NCI-H2196 treated with DMSO at 0.1 percent for 48 hours (cell line): ENCODE measurements around the gene EPC2.
"Not testable (repeated sequence)": the region's sequence is repeated elsewhere in the genome, so short reads cannot be mapped to it uniquely, and the experiment has no call there.

Experiments
- DNase-seq: peaks from one replicate; lab custom pipeline; 2025; ENCODE audit not compliant: unreplicated experiment; lab: John Stamatoyannopoulos, UW

Gene EPC2

GRCh38 chr2:148674063-148675020 is 29.8 kb downstream of the EPC2 start:
- DNase-seq = no peak

GRCh38 chr2:148675708-148676107 is 31.2 kb downstream of the EPC2 start:
- DNase-seq = no peak

- not testable (repeated sequence) for DNase-seq
Observed at GRCh38 chr2:148678302-148679179, 34.0 kb downstream of the EPC2 start.

- DNase-seq = no peak
Observed at GRCh38 chr2:148680462-148680861, 35.9 kb downstream of the EPC2 start.

- DNase-seq = no peak
Observed at GRCh38 chr2:148681443-148681842, 36.9 kb downstream of the EPC2 start.

GRCh38 chr2:148681862-148682261 is 37.3 kb downstream of the EPC2 start:
- not testable (repeated sequence) for DNase-seq

- no peak for DNase-seq
Observed at GRCh38 chr2:148684507-148684906, 40.0 kb downstream of the EPC2 start.

- DNase-seq = no peak
Observed at GRCh38 chr2:148687543-148687942, 43.0 kb downstream of the EPC2 start.

- DNase-seq = not testable (repeated sequence)
Observed at GRCh38 chr2:148688011-148688410, 43.5 kb downstream of the EPC2 start.

GRCh38 chr2:148696985-148697384 is 52.4 kb downstream of the EPC2 start:
- no peak for DNase-seq

GRCh38 chr2:148699830-148700229 is 55.3 kb downstream of the EPC2 start:
- no peak for DNase-seq

GRCh38 chr2:148701039-148701438 is 56.5 kb downstream of the EPC2 start:
- DNase-seq = no peak

GRCh38 chr2:148701877-148702276 is 57.3 kb downstream of the EPC2 start:
- no peak for DNase-seq

- DNase-seq = no peak
Observed at GRCh38 chr2:148702475-148702874, 57.9 kb downstream of the EPC2 start.

GRCh38 chr2:148704247-148704646 is 59.7 kb downstream of the EPC2 start:
- no peak for DNase-seq

- DNase-seq = no peak
Observed at GRCh38 chr2:148716378-148716920, 71.9 kb downstream of the EPC2 start.

GRCh38 chr2:148718039-148718438 is 73.5 kb downstream of the EPC2 start:
- no peak for DNase-seq

GRCh38 chr2:148719195-148719749 is 74.7 kb downstream of the EPC2 start:
- DNase-seq = no peak

- DNase-seq = no peak
Observed at GRCh38 chr2:148719941-148720436, 75.4 kb downstream of the EPC2 start.

- DNase-seq = no peak
Observed at GRCh38 chr2:148720501-148721001, 76.0 kb downstream of the EPC2 start.

- no peak for DNase-seq
Observed at GRCh38 chr2:148721520-148721931, 77.0 kb downstream of the EPC2 start.
